Glutamatergic neuron (in vitro differentiated cells): ENCODE results near the gene GMCL1. TPM values are rescaled to one million over a fixed set of nuclear protein-coding genes. Genes with fewer than 3 reads are reported as not detected.

Experiments
- DNase-seq: peaks from one replicate; pipeline ENCODE4 v3.0.0; 2022
- H3K27ac Mint-ChIP-seq: one replicate; pipeline ENCODE4 v1.8.0; 2020; ENCODE audit warnings: mild to moderate bottlenecking, mixed read lengths, inconsistent platforms; ENCODE audit not compliant: unreplicated experiment
- H3K27me3 Mint-ChIP-seq: one replicate; pipeline ENCODE4 v1.8.0; 2020; ENCODE audit warnings: mild to moderate bottlenecking, moderate library complexity, mixed read lengths, inconsistent platforms; ENCODE audit not compliant: unreplicated experiment
- H3K36me3 Mint-ChIP-seq: one replicate; pipeline ENCODE4 v1.8.0; 2020; ENCODE audit warnings: mild to moderate bottlenecking, mixed read lengths, inconsistent platforms; ENCODE audit not compliant: unreplicated experiment
- H3K4me1 Mint-ChIP-seq: one replicate; pipeline ENCODE4 v1.8.0; 2020; ENCODE audit warnings: mild to moderate bottlenecking, low read depth, mixed read lengths, inconsistent platforms; ENCODE audit not compliant: unreplicated experiment
- H3K4me3 Mint-ChIP-seq: one replicate; pipeline ENCODE4 v1.8.0; 2020; ENCODE audit warnings: mild to moderate bottlenecking, mixed read lengths, inconsistent platforms; ENCODE audit not compliant: unreplicated experiment
- H3K9me3 Mint-ChIP-seq: one replicate; pipeline ENCODE4 v1.8.0; 2020; ENCODE audit warnings: mild to moderate bottlenecking, moderate library complexity, mixed read lengths, inconsistent platforms; ENCODE audit not compliant: unreplicated experiment
- total RNA-seq: library from RNA; stranded (reverse); fragmentation: NEBNext Ultra II Directional; extraction: Animal tissue kit (Norgen Biotek cat#: 25700); gene quantifications from one replicate; pipeline ENCODE4 v1.2.1, GENCODE V29; 2021; ENCODE audit not compliant: unreplicated experiment
- TF ChIP-seq, protein P1 (sequence below): fragments of 200-600 bp; sonication (generic); IDR thresholded peaks from one replicate; pipeline ENCODE4 v1.5.0; 2021; ENCODE audit not compliant: partially characterized antibody, unreplicated experiment

The GMCL1 gene
- total RNA-seq, 1 donor from 2014 or later = 11.6 TPM

DNA sequence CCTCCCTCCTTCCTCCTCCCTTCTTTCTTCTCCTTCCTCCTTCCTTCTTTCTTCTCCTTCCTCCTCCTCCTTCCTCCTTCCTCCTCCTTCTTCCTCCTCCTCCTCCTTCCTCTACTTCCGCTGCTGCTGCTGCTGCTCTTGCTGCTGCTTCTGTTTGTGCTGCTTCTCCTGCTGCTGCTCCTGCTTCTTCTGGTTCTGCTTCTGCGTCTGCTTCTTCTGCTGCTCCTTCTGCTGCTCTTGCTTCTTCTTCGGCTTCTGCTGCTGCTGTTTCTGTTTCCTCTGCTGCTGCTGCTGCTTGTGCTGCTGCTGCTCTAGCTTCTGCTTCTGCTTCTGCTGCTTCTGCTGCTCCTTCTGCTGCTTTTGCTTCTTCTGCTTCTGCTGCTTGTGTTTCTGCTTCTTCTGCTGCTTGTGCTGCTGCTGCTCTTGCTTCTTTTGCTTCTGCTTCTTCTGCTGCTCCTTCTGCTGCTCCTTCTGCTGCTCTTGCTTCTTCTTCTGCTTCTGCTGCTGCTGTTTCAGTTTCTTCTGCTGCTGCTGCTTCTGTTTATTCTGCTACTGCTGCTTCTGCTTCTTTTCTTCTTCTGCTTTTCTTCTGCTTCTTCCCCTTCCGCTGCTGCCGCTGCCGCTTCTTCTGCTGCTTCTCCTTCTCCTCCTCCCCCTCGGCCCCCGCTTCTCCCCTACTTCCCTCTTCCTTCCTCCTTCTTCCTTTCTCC is 72.9 kb downstream of the GMCL1 start:
- no peak overlapping the region for H3K4me3 Mint-ChIP-seq
- TF ChIP-seq, protein P1, sequence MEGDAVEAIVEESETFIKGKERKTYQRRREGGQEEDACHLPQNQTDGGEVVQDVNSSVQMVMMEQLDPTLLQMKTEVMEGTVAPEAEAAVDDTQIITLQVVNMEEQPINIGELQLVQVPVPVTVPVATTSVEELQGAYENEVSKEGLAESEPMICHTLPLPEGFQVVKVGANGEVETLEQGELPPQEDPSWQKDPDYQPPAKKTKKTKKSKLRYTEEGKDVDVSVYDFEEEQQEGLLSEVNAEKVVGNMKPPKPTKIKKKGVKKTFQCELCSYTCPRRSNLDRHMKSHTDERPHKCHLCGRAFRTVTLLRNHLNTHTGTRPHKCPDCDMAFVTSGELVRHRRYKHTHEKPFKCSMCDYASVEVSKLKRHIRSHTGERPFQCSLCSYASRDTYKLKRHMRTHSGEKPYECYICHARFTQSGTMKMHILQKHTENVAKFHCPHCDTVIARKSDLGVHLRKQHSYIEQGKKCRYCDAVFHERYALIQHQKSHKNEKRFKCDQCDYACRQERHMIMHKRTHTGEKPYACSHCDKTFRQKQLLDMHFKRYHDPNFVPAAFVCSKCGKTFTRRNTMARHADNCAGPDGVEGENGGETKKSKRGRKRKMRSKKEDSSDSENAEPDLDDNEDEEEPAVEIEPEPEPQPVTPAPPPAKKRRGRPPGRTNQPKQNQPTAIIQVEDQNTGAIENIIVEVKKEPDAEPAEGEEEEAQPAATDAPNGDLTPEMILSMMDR = no peak
- H3K36me3 Mint-ChIP-seq = no peaks in the 10 kb centered on the region
- H3K4me1 Mint-ChIP-seq = no peaks in the 10 kb centered on the region
- H3K9me3 Mint-ChIP-seq = no peaks in the 10 kb centered on the region
- peak overlapping the region; percentile 23 for H3K27ac Mint-ChIP-seq
- no peak for DNase-seq
- H3K27me3 Mint-ChIP-seq = no peaks in the 10 kb centered on the region

DNA sequence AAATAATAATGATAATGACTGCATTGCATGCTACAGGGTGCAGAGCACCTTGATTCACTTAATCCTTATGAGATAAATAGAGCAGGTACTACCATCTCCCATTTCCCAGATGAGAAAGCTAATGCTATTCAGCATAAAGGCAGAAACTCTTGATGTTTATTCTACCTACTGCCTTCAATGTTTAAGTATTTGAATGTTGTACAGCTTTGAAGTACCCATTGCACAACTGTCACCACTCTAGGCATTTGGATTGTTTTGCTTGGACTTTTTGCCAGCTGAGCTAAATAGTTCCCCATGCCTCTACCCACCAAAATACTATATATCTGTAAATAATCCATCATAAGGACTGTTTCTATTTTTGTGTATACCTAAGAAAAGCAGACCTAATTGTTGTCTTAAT is 77.8 kb downstream of the GMCL1 start:
- TF ChIP-seq, protein P1 = no peak
- no peak overlapping the region for H3K27ac Mint-ChIP-seq
- no peaks in the 10 kb centered on the region for H3K4me1 Mint-ChIP-seq
- no peak overlapping the region for H3K4me3 Mint-ChIP-seq
- no peaks in the 10 kb centered on the region for H3K27me3 Mint-ChIP-seq
- H3K36me3 Mint-ChIP-seq = no peaks in the 10 kb centered on the region
- no peaks in the 10 kb centered on the region for H3K9me3 Mint-ChIP-seq
- no peak for DNase-seq

DNA sequence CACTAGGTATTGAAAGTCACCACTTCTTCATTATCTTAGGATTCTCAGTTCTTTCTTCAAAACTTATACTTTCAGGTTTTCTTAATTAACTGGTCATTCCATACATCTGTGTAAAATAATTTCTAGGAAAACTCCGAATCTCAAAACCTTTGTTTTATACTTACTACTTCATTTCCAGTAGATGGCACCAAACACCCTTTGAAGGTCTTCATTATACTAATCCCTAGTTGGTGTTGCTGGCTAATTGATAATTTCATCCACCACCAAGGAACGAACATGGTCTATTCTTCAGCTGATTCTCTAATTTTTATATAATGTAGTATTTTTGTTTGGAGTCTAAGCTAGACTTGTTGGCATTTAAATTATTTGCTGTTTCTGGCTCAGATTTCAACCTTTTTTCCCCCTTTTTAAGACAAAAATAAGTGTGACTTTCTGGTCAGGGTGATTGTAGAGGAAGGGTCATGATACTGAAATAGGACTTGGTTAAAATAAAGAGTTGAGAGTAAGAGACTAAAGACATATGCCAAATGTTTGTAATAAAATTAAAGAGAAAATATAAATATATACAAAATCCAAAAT is 82.6 kb downstream of the GMCL1 start:
- Mint-ChIP-seq H3K27me3 (peaks cover 5% of the 10 kb centered on the region), H3K27ac (no peak overlapping the region), H3K4me1 (no peaks in the 10 kb centered on the region), H3K36me3 (no peaks in the 10 kb centered on the region), H3K9me3 (peaks cover 5% of the 10 kb centered on the region), H3K4me3 (no peak overlapping the region)
- DNase-seq = no peak
- TF ChIP-seq, protein P1 = peak; percentile 57

DNA sequence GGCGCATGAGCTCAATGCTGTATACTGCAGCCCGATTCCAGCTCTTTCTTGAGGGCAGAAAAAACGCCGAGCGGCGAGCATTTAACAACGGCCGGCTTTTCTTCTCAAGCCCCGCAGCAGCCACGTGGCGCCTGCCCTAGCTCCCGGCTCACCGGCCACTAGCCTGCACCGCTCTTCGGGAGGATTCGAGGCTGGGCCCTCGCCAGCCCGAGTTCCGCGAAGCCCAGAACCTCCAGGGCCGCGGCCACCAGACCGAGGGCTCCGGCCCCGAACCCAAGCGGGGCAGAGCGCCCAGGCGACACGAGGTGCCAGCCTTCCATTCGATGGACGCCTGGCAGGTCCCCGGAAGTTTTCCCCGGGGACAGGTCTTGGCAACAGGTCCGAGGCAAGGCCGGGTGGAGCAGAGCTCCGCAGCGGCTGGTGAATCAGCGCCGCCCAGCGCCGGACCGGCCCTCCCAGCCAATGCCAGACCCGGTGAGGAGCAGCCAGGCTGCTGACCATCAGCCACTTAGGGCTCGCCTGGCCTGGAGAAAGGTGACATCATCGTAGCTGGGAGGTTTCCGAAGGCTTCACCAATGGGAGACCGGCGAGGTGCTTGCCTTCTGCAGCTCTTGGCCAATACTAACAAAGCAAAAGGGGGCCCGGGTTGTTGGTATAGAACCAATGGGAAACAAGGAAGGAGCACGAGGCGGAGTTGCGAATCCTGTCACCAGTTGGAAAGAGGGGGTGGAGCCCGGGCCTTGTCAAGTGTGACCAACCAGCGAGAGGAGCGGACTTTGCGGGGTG is 84.9 kb downstream of the GMCL1 start:
- peaks cover 5% of the 10 kb centered on the region for H3K9me3 Mint-ChIP-seq
- TF ChIP-seq, protein P1 = no peak
- peaks cover 5% of the 10 kb centered on the region for H3K27me3 Mint-ChIP-seq
- H3K4me3 Mint-ChIP-seq = peak overlapping the region; percentile 85
- DNase-seq = peak; percentile 97
- peak overlapping the region; percentile 95 for H3K27ac Mint-ChIP-seq
- H3K36me3 Mint-ChIP-seq = no peaks in the 10 kb centered on the region
- H3K4me1 Mint-ChIP-seq = no peaks in the 10 kb centered on the region
